Loucy (cell line): Measurements from ENCODE around the gene ARHGAP32.

Experiments
- EZH2phosphoT487 ChIP-seq: fragments of 200-600 bp; IDR thresholded peaks from 2 replicates; pipeline ENCODE4 v1.6.1; 2018; ENCODE audit warnings: antibody characterized with exemption, mild to moderate bottlenecking, moderate library complexity, borderline replicate concordance
- TF ChIP-seq, protein P1 (sequence below): fragments of 200-600 bp; sonication (generic); conservative IDR thresholded peaks from 2 replicates; pipeline ENCODE4 v1.5.1; 2014; ENCODE audit warnings: mild to moderate bottlenecking, antibody characterized with exemption, low read length

DNA sequence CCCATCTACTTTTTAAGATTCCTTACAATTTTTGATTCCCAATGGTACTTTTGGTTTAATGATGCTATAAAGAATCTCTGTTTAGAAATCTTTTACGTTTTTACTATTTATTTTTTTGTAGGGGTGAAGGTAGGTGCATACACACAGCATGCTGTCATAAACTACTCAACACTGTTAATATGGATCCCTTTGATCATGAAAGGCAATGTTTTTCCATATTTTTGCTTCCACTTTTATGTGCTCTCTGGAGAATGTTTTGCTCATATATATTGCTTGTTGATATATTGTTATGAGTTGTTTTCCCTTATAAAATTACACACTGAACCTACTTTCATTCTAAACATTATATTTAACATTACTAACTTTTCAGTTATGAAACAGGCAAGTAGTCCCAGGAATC lies 125.9 kb downstream of the ARHGAP32 start:
- TF ChIP-seq, protein P1, sequence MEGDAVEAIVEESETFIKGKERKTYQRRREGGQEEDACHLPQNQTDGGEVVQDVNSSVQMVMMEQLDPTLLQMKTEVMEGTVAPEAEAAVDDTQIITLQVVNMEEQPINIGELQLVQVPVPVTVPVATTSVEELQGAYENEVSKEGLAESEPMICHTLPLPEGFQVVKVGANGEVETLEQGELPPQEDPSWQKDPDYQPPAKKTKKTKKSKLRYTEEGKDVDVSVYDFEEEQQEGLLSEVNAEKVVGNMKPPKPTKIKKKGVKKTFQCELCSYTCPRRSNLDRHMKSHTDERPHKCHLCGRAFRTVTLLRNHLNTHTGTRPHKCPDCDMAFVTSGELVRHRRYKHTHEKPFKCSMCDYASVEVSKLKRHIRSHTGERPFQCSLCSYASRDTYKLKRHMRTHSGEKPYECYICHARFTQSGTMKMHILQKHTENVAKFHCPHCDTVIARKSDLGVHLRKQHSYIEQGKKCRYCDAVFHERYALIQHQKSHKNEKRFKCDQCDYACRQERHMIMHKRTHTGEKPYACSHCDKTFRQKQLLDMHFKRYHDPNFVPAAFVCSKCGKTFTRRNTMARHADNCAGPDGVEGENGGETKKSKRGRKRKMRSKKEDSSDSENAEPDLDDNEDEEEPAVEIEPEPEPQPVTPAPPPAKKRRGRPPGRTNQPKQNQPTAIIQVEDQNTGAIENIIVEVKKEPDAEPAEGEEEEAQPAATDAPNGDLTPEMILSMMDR: no peak
- no peak for TF ChIP-seq EZH2phosphoT487
